Left lung (tissue), 10 donors: ENCODE measurements around the gene SPSB3. TPM values are rescaled to one million over a fixed set of nuclear protein-coding genes. Genes with fewer than 3 reads are reported as not detected.

Source experiments
- ATAC-seq: fragments of 200-7000 bp; cut with Tn5 transposase; one replicate; pipeline ENCODE4 v1.9.1; 2020; ENCODE audit warnings: moderate library complexity
- DNase-seq, 4 donors: peaks; one replicate each; pipeline ENCODE4 v3.0.0-alpha.2; 2013 to 2020
- H3K27ac ChIP-seq, 2 donors: fragments of 200-600 bp; sonication (generic) in 1 of 2; one replicate each; pipeline versions ENCODE4 v1.5.0 to v1.8.0; 2020 to 2021
- H3K27me3 ChIP-seq, 2 donors: fragments of 200-600 bp; sonication (generic) in 1 of 2; one replicate each; pipeline versions ENCODE4 v1.5.0 to v1.8.0; 2020 to 2021
- H3K36me3 ChIP-seq, 2 donors: fragments of 200-600 bp; sonication (generic) in 1 of 2; one replicate each; pipeline versions ENCODE4 v1.5.0 to v1.8.0; 2020 to 2021
- H3K4me1 ChIP-seq, 2 donors: fragments of 200-600 bp; one replicate each; pipeline ENCODE4 v1.8.0; 2021
- H3K4me3 ChIP-seq, 2 donors: fragments of 200-600 bp; sonication (generic) in 1 of 2; one replicate each; pipeline versions ENCODE4 v1.5.0 to v1.8.0; 2020 to 2021; ENCODE audit warnings: mild to moderate bottlenecking in 1 of 2
- H3K9me3 ChIP-seq, 2 donors: fragments of 200-600 bp; sonication (generic) in 1 of 2; one replicate each; pipeline versions ENCODE4 v1.5.0 to v1.8.0; 2020 to 2021
- CTCF ChIP-seq, 2 donors: fragments of 200-600 bp; sonication (generic) in 1 of 2; IDR thresholded peaks; one replicate each; pipeline versions ENCODE4 v1.5.0 to v1.8.0; 2021; ENCODE audit warnings: antibody characterized with exemption in 2 of 2
- intact Hi-C, 2 donors: fragments of 100-400 bp; cut with DNase I; formaldehyde crosslinking; loops; one replicate each; pipeline versions ENCODE4 v1.11.2 to v1.14.2; 2022
- polyA plus RNA-seq, 6 donors: library from polyadenylated mRNA; unstranded; fragments of 120-200 nt; gene quantifications; one replicate each; pipeline ENCODE4 v1.2.1, GENCODE V29; 2013; ENCODE audit not compliant: insufficient read length in 6 of 6
- total RNA-seq, 2 donors: library from RNA; stranded (reverse); fragmentation: NEBNext Ultra II Directional; extraction: Animal tissue kit (Norgen Biotek cat#: 25700); gene quantifications; one replicate each; pipeline ENCODE4 v1.2.1, GENCODE V29; 2021
- donor health status: DM: no; HTN: yes; CAD: no.
- donor health status: DM: no; HTN: no; CAD: no.

SPSB3 gene
- total and polyA plus RNA-seq, 8 donors: 23.6 to 40.0 (median 33.0) TPM

- no peak for DNase-seq
- no peak for ATAC-seq
- peaks cover 0 to 97% of the 10 kb centered on the region in 2 donors for H3K36me3 ChIP-seq
- no peak overlapping the region for H3K4me3 ChIP-seq
- no peak overlapping the region for H3K27ac ChIP-seq
- no peaks in the 10 kb centered on the region for H3K9me3 ChIP-seq
- H3K27me3 ChIP-seq: no peaks in the 10 kb centered on the region
- intact Hi-C loops: no loop called here
- no peaks in the 10 kb centered on the region for H3K4me1 ChIP-seq
- TF ChIP-seq CTCF (IDR thresholded peaks at IDR 0.05): no peak
These were observed 37.0 kb downstream of the SPSB3 start for GRCh38 chr16:1745181-1745899.

GRCh38 chr16:1744338-1744840 is 38.0 kb downstream of the SPSB3 start:
- no peak for TF ChIP-seq CTCF (IDR thresholded peaks at IDR 0.05)
- H3K4me3 ChIP-seq: no peak overlapping the region
- no peak overlapping the region for H3K27ac ChIP-seq
- intact Hi-C loops: no loop called here
- H3K27me3 ChIP-seq: no peaks in the 10 kb centered on the region
- ATAC-seq (no peak), DNase-seq (no peak)
- H3K9me3 ChIP-seq: no peaks in the 10 kb centered on the region
- H3K36me3 ChIP-seq: peaks cover 0 to 88% of the 10 kb centered on the region in 2 donors
- no peaks in the 10 kb centered on the region for H3K4me1 ChIP-seq

- Histone ChIP-seq H3K36me3 (peaks cover 0 to 80% of the 10 kb centered on the region in 2 donors), H3K4me1 (no peaks in the 10 kb centered on the region), H3K27me3 (no peaks in the 10 kb centered on the region), H3K9me3 (no peaks in the 10 kb centered on the region), H3K27ac (no peak overlapping the region), H3K4me3 (no peak overlapping the region)
- ATAC-seq: no peak
- TF ChIP-seq CTCF (IDR thresholded peaks at IDR 0.05): no peak
- no peak for DNase-seq
- intact Hi-C loops: no loop called here
These were observed 38.7 kb downstream of the SPSB3 start for GRCh38 chr16:1743376-1744337.

GRCh38 chr16:1741553-1742165 is 40.7 kb downstream of the SPSB3 start:
- DNase-seq: no peak
- Histone ChIP-seq H3K4me3 (no peak overlapping the region), H3K9me3 (no peaks in the 10 kb centered on the region), H3K27ac (no peak overlapping the region), H3K4me1 (no peaks in the 10 kb centered on the region), H3K27me3 (no peaks in the 10 kb centered on the region), H3K36me3 (peaks cover 0 to 60% of the 10 kb centered on the region in 2 donors)
- ATAC-seq: no peak
- no peak for TF ChIP-seq CTCF (IDR thresholded peaks at IDR 0.05)
- intact Hi-C loops: no loop called here
